ENCODE measurements around the gene IKZF3. TPM values are rescaled to one million over a fixed set of nuclear protein-coding genes. Genes with fewer than 3 reads are reported as not detected.

IKZF3 gene
- total RNA-seq, 4 donors from 2014 or later, result 2.9 to 8.3 (median 4.5) TPM

DNA sequence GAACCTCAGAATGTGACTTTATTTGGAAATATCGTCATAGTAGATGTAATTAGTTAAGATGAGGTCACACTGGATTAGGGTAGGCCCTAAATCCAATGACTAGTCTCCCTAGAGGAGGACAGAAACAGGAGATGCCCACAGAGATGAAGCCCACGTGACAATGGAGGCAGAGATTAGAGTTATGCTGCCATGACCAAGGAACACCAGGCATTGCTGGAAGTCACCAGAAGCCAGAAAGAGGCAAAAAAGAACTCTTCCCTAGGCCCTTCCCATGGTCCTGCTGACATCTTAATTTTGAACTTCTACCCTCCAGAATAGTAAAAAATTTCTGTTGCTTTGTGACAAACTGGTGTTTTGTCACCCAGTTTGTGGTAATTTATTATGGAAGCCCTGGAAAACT, 49.6 kb downstream of the IKZF3 start:
- DNase-seq (ENCODE audit: low spot score), result no peak
- ATAC-seq (ENCODE audit: low FRiP score), result no peak
- TF ChIP-seq, protein P1, sequence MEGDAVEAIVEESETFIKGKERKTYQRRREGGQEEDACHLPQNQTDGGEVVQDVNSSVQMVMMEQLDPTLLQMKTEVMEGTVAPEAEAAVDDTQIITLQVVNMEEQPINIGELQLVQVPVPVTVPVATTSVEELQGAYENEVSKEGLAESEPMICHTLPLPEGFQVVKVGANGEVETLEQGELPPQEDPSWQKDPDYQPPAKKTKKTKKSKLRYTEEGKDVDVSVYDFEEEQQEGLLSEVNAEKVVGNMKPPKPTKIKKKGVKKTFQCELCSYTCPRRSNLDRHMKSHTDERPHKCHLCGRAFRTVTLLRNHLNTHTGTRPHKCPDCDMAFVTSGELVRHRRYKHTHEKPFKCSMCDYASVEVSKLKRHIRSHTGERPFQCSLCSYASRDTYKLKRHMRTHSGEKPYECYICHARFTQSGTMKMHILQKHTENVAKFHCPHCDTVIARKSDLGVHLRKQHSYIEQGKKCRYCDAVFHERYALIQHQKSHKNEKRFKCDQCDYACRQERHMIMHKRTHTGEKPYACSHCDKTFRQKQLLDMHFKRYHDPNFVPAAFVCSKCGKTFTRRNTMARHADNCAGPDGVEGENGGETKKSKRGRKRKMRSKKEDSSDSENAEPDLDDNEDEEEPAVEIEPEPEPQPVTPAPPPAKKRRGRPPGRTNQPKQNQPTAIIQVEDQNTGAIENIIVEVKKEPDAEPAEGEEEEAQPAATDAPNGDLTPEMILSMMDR (IDR thresholded peaks at IDR 0.05), result no peak

DNA sequence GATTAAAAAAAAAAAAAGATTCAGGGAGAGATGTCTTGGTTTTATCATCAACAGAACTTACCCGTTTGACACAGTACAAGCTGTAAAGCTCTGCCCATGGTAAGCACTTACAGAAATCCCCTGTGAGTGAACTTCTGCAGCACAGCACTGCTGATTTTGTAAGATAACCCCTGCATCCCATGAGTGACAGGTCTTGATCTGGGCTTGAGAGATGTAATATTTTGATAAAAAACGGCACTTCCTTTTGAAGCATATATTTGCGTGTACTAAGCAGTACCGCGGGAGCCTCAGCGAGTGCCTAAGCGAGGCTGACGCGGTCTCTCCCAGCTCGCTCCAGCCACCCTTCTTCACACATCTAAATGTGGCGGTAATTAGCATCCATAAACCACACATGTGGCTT, 50.5 kb downstream of the IKZF3 start:
- ATAC-seq (ENCODE audit: low FRiP score), result no peak
- DNase-seq (ENCODE audit: low spot score), result no peak
- TF ChIP-seq, protein P1 (IDR thresholded peaks at IDR 0.05), result no peak

DNA sequence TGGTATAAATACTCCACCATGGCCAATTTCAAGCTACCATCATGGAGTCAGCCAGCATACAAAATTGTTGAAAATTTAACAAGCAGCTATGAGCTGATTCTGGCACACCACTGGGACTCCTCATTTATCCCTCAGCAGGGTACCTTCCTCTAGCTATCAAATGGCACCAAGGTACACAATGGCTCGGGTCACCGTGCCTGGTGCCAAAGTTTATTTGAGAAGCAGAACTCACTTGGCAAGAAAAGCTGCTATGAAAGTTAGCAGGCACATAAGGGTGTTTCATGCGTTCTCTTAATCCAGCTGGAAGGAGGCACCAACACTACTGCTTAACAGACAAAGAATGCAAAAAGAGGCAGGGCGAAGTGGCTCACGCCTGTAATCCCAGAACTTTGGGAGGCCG, 51.6 kb downstream of the IKZF3 start:
- ATAC-seq (ENCODE audit: low FRiP score) (no peak), DNase-seq (ENCODE audit: low spot score) (no peak)
- TF ChIP-seq, protein P1 (IDR thresholded peaks at IDR 0.05), result no peak

DNA sequence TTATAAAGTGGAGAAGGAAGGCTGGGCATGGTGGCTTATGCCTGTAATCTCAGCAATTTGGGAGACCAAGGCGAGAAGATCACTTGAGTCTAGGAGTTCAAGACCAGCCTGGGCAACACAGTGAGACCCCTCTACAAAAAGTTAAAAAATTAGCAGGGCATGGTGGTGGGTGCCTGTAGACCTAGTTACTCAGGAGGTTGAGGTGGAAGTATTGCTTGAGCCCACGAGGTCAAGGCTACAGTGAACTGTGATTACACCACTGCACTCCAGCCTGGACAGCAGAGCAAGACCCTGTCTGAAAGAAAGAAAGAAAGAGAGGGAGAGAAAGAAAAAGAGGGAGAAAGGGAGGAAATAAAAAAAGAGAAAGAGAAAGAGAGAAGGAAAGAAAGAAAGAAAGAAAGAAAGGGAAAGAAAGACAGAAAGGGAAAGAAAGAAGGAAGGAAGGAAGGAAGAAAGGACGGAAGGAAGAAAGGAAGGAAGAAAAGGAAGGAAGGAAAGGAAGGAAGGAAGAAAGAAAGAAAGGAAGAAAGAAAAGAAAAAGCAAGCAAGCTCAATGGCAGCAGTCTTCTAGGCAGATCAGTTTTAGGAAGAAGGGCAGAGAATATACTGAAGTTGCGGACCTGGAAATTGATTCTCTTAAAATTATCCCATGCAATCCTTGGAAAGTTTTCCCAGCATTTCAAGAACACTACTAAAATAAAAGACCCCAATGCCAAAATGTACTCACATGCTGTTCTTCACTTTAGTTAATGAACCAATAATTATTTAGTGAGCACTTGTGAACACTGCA, 53.0 kb downstream of the IKZF3 start:
- TF ChIP-seq, protein P1 (IDR thresholded peaks at IDR 0.05), result no peak
- ATAC-seq (ENCODE audit: low FRiP score) (no peak), DNase-seq (ENCODE audit: low spot score) (no peak)

DNA sequence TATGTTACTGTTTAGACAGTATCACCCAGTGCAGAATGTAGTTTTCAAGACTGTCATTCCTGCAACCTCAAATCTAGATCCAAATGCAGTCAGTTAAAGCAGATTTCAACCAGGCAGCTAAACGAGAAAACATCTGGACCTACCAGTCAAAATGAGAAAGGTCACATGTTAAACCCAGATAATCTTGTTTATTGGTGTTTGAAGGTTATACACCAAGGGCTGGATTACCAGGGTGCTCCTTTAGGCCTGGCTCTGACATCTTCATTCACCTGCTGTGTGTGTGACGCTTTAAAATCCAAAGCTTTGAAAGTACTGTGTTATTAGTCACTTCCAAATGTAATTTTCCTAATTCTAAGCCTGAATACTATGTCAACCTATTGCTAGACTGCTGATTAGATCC, 54.9 kb downstream of the IKZF3 start:
- TF ChIP-seq, protein P1 (IDR thresholded peaks at IDR 0.05), result no peak
- no peak for ATAC-seq (ENCODE audit: low FRiP score)
- DNase-seq (ENCODE audit: low spot score), result no peak

DNA sequence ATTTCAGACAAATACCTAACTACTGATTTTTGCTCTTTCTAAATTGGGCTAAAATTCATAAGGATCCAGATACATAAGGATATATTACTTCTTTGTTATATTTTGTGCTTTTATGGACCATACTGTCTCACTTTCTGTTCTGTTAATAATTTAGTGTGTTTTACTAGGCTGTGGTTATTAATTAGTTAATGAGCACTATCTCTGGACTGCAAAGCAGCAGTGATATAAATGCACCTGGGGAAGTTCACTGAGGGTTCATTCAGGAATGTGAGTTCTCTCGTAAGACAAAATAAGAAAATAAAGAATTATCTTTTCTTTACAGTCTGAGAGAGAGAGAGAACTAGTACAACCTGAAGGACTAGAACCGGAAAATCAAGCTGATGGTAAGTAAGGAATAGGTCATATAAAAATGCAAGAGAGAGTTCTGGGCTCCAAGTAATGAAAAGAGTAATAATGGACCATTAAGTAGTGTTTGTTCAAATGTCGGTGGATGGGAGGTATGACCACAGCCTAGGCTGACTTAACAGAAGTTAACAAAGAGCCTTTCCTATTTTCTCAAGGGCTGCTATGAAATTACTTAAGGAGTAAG, 55.6 kb downstream of the IKZF3 start:
- TF ChIP-seq, protein P1 (IDR thresholded peaks at IDR 0.05), result no peak
- ATAC-seq (ENCODE audit: low FRiP score) (no peak), DNase-seq (ENCODE audit: low spot score) (no peak)

DNA sequence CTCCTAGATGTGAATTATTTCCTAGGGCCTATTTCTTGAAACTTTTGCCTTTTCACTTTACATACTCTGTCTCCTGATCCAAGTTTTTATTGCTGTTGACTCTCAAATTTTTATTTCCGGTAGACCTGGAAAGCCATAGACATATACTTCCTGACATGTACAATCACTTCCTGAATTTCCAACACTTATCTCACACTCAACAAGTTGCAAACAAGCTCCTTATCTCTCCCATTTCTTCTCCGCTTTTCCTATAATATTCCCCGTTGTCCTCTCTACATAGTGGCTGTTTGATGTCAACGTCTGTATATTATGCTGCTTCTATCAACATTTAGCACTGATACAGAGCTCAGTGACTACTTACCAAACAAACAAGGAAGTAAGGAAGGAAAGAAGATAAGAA, 59.3 kb downstream of the IKZF3 start:
- TF ChIP-seq, protein P1 (IDR thresholded peaks at IDR 0.05), result no peak
- DNase-seq (ENCODE audit: low spot score) (no peak), ATAC-seq (ENCODE audit: low FRiP score) (no peak)
